CD4-positive, alpha-beta T cell (primary cell): ENCODE results near the gene HEATR3. TPM values are rescaled to one million over a fixed set of nuclear protein-coding genes. Genes with fewer than 3 reads are reported as not detected.

Source experiments
- ATAC-seq: fragments of 200-7000 bp; cut with Tn5 transposase; one replicate; pipeline ENCODE4 v1.10.0; 2022; ENCODE audit warnings: mild to moderate bottlenecking; ENCODE audit not compliant: poor library complexity
- CTCF ChIA-PET: fragments of 350-600 bp; sonication (Branson Sonifier 250); formaldehyde crosslinking; loops from one replicate; lab custom pipeline; 2021; ENCODE audit warnings: antibody characterized with exemption, inconsistent platforms; lab: Charles Lee
- POLR2A ChIA-PET: fragments of 350-600 bp; sonication (Branson Sonifier 250); formaldehyde crosslinking; loops from one replicate; lab custom pipeline; 2021; ENCODE audit warnings: antibody characterized with exemption, inconsistent platforms; lab: Charles Lee
- DNase-seq, 14 experiments: peaks; one replicate each; pipeline ENCODE4 v3.0.0-alpha.2; 2013 to 2020; ENCODE audit warnings: mixed read lengths in 2 of 14
- H3K27ac ChIP-seq, 2 donors: one replicate each; pipeline versions ENCODE4 v1.5.1 to v1.7.0; 2013; ENCODE audit warnings: low read length in 2 of 2, low read depth in 1 of 2, mild to moderate bottlenecking in 1 of 2
- H3K27me3 ChIP-seq, 2 experiments: 1 replicate in 1 of 2; 2 replicates in 1 of 2; pipeline versions ENCODE4 v1.6.1 to v1.7.0; 2013; ENCODE audit warnings: low read length in 2 of 2, control low read depth in 1 of 2, mild to moderate bottlenecking in 1 of 2, moderate library complexity in 1 of 2; ENCODE audit not compliant: insufficient read depth in 2 of 2, control insufficient read depth in 1 of 2
- H3K36me3 ChIP-seq: one replicate; pipeline ENCODE4 v1.6.1; 2013; ENCODE audit warnings: low read length, control low read depth; ENCODE audit not compliant: insufficient read depth
- H3K4me1 ChIP-seq: one replicate; pipeline ENCODE4 v1.6.1; 2013; ENCODE audit warnings: low read length, control low read depth; ENCODE audit not compliant: insufficient read depth
- H3K4me3 ChIP-seq: one replicate; pipeline ENCODE4 v1.5.1; 2013; ENCODE audit warnings: mild to moderate bottlenecking, low read length, moderate library complexity
- H3K9me3 ChIP-seq, 2 experiments: 1 replicate in 1 of 2; 2 replicates in 1 of 2; pipeline versions ENCODE4 v1.6.1 to v1.7.0; 2013; ENCODE audit warnings: low read length in 2 of 2, mild to moderate bottlenecking in 2 of 2, control low read depth in 1 of 2, moderate library complexity in 1 of 2; ENCODE audit not compliant: control insufficient read depth in 1 of 2, insufficient read depth in 1 of 2
- H3K27ac Mint-ChIP-seq: one replicate; pipeline ENCODE4 v1.8.0; 2020; ENCODE audit warnings: mixed read lengths
- H3K27me3 Mint-ChIP-seq: one replicate; pipeline ENCODE4 v1.8.0; 2021; ENCODE audit warnings: mixed read lengths
- H3K36me3 Mint-ChIP-seq: one replicate; pipeline ENCODE4 v1.8.0; 2021; ENCODE audit warnings: low read depth, mixed read lengths
- H3K4me1 Mint-ChIP-seq: one replicate; pipeline ENCODE4 v1.8.0; 2021; ENCODE audit warnings: low read depth, mixed read lengths
- H3K4me3 Mint-ChIP-seq: one replicate; pipeline ENCODE4 v1.8.0; 2020; ENCODE audit warnings: mild to moderate bottlenecking, mixed read lengths
- H3K9me3 Mint-ChIP-seq: one replicate; pipeline ENCODE4 v1.8.0; 2020; ENCODE audit warnings: mixed read lengths
- intact Hi-C, 2 experiments: fragments of 100-400 bp; cut with DNase I in 1 of 2; cut with micrococcal nuclease in 1 of 2; formaldehyde crosslinking; loops; one replicate each; pipeline versions ENCODE4 v1.15.1 to v1.9.0; 2023 to 2025; cut with DNase I, micrococcal nuclease
- total RNA-seq, 174 experiments: library from RNA in 2 of 174; stranded (reverse) in 2 of 174; gene quantifications; one replicate each; pipeline ENCODE4 v1.2.3 and lab custom pipeline; 2021 to 2026
- TF ChIP-seq, protein P1 (sequence below): fragments of 200-600 bp; IDR thresholded peaks from one replicate; pipeline ENCODE4 v1.8.0; 2022; ENCODE audit warnings: antibody characterized with exemption, mild to moderate bottlenecking

Gene HEATR3
- total RNA-seq, 2 experiments from 2014 or later: 10.1 to 10.6 TPM

- TF ChIP-seq, protein P1, sequence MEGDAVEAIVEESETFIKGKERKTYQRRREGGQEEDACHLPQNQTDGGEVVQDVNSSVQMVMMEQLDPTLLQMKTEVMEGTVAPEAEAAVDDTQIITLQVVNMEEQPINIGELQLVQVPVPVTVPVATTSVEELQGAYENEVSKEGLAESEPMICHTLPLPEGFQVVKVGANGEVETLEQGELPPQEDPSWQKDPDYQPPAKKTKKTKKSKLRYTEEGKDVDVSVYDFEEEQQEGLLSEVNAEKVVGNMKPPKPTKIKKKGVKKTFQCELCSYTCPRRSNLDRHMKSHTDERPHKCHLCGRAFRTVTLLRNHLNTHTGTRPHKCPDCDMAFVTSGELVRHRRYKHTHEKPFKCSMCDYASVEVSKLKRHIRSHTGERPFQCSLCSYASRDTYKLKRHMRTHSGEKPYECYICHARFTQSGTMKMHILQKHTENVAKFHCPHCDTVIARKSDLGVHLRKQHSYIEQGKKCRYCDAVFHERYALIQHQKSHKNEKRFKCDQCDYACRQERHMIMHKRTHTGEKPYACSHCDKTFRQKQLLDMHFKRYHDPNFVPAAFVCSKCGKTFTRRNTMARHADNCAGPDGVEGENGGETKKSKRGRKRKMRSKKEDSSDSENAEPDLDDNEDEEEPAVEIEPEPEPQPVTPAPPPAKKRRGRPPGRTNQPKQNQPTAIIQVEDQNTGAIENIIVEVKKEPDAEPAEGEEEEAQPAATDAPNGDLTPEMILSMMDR: no peak
- H3K36me3 ChIP-seq: no peaks in the 10 kb centered on the region
- H3K4me3 ChIP-seq: no peak overlapping the region
- Mint-ChIP-seq H3K27me3 (no peaks in the 10 kb centered on the region), H3K4me1 (peaks cover 13% of the 10 kb centered on the region), H3K9me3 (no peaks in the 10 kb centered on the region), H3K36me3 (peaks cover 7% of the 10 kb centered on the region), H3K27ac (no peak overlapping the region), H3K4me3 (no peak overlapping the region)
- H3K4me1 ChIP-seq: peaks cover 4% of the 10 kb centered on the region
- no peak overlapping the region for H3K27ac ChIP-seq
- POLR2A ChIA-PET: no interaction called here
- H3K9me3 ChIP-seq: peaks cover 0 to 8% of the 10 kb centered on the region in 2 experiments
- DNase-seq (no peak), ATAC-seq (no peak)
- CTCF ChIA-PET: interaction anchor here (1.0 kb wide), 2 partner anchors 22 to 36 kb away, joined by 3 to 4 read pairs; partner anchors contain the start of gene CNEP1R1
- intact Hi-C loops: loop anchor here in 1 of 2 experiments (10.0 kb wide), 3 partner anchors 207 to 483 kb away; partner anchors contain the start of genes BRD7, NKD1 and ZNF423
- no peaks in the 10 kb centered on the region for H3K27me3 ChIP-seq
Observed at GRCh38 chr16:50061326-50061725, 4.4 kb upstream of the HEATR3 start.

GRCh38 chr16:50065241-50065623 lies 538 bp upstream of the HEATR3 start:
- DNase-seq (no peak), ATAC-seq (no peak)
- no peak overlapping the region for H3K27ac ChIP-seq
- H3K4me3 Mint-ChIP-seq: peak overlapping the region; percentile 88
- intact Hi-C loops: loop anchor here in 1 of 2 experiments (1.0 to 10.0 kb wide), 6 partner anchors 40 to 480 kb away; partner anchors contain the start of genes BRD7, CNEP1R1, NKD1 and TENT4B
- no peaks in the 10 kb centered on the region for H3K9me3 ChIP-seq
- CTCF ChIA-PET: interaction anchor here (5.0 kb wide), 1 partner anchor 40 kb away, joined by 48 read pairs; the partner anchor contains the start of gene CNEP1R1
- H3K4me3 ChIP-seq: peak overlapping the region; percentile 69
- no peaks in the 10 kb centered on the region for H3K9me3 Mint-ChIP-seq
- TF ChIP-seq, protein P1: no peak
- no peaks in the 10 kb centered on the region for H3K27me3 ChIP-seq
- H3K36me3 Mint-ChIP-seq: peaks cover 27% of the 10 kb centered on the region
- peaks cover 25% of the 10 kb centered on the region for H3K4me1 ChIP-seq
- H3K36me3 ChIP-seq: peaks cover 23% of the 10 kb centered on the region
- POLR2A ChIA-PET: interaction anchor here (1.0 to 4.3 kb wide), 7 partner anchors 35 to 677 kb away, joined by 3 to 41 read pairs (median 5); partner anchors contain the start of genes CNEP1R1, CYLD and TENT4B
- H3K27me3 Mint-ChIP-seq: no peaks in the 10 kb centered on the region
- peak overlapping the region; percentile 83 for H3K27ac Mint-ChIP-seq
- H3K4me1 Mint-ChIP-seq: peaks cover 51% of the 10 kb centered on the region

DNA sequence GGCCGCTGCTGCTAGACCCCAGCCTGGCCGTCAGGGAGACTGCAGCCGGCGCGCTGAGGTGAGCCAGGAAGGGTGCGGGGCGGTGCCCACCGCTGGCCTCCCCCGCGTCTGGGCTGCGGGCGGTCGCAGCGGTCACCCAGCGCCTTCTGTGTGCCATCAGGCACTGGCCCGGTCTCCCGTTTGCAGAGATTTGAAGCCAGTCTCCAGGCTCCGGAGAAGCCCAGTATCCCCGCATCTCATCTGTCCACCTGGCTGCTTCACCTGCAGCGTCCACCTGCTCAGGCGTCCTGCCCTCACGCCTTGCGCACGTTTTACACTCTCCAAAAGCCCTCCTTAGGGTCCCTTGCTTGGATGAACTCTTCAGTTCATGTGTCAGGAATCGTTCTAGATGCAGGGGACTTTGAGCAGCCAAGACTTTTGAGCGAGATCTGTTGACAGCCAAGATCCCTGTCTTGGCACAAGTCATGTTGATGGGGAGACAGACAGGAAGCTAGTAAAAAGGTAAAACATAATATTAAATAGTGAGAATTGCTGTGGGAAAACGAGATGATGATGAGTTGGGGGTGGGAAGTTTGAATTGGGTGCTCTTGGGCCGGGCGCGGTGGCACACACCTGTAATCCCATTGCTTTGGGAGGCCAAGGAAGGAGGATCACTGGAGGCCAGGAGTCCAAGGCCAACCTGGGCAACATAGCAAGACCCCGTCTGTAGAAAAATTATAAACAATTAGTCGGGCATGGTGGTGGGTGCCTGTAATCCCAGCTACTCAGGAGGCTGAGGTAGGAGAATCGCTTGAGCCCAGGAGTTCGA lies 916 bp downstream of the HEATR3 start:
- H3K27ac ChIP-seq: no peak overlapping the region

More for the DNA sequence above, 916 bp downstream of the HEATR3 start:
- Mint-ChIP-seq H3K27me3 (no peaks in the 10 kb centered on the region), H3K36me3 (peaks cover 38% of the 10 kb centered on the region), H3K27ac (peak overlapping the region; percentile 70), H3K4me1 (peaks cover 57% of the 10 kb centered on the region), H3K4me3 (peak overlapping the region; percentile 99), H3K9me3 (no peaks in the 10 kb centered on the region)
- no peaks in the 10 kb centered on the region for H3K27me3 ChIP-seq
- H3K9me3 ChIP-seq: no peaks in the 10 kb centered on the region
- peaks cover 25% of the 10 kb centered on the region for H3K4me1 ChIP-seq
- POLR2A ChIA-PET: interaction anchor here (0.5 to 4.3 kb wide), 12 partner anchors 33 to 740 kb away, joined by 3 to 41 read pairs (median 5); partner anchors contain the start of genes CNEP1R1, CYLD and TENT4B
- peak overlapping the region; percentile 69 for H3K4me3 ChIP-seq
- DNase-seq: no peak
- intact Hi-C loops: loop anchor here (1.0 to 10.0 kb wide), 8 partner anchors 41 to 740 kb away; partner anchors contain the start of genes BRD7 (in 1 of the 2), CNEP1R1 (in 1 of the 2), NKD1 (in 1 of the 2) and TENT4B (in 1 of the 2)
- CTCF ChIA-PET: interaction anchor here (0.8 to 5.0 kb wide), 13 partner anchors 11 to 740 kb away, joined by 3 to 48 read pairs (median 4); partner anchors contain the start of gene CNEP1R1
- ATAC-seq: no peak
- TF ChIP-seq, protein P1: no peak
- H3K36me3 ChIP-seq: peaks cover 36% of the 10 kb centered on the region
